Esophagus squamous epithelium (tissue), 4 donors: ENCODE results near the gene TSHZ2.

Experiments
- POLR2A ChIP-seq, 4 donors: fragments of 450-650 bp; IDR thresholded peaks; one replicate each; pipeline ENCODE4 v1.6.1; 2017; ENCODE audit warnings: antibody characterized with exemption in 4 of 4, mild to moderate bottlenecking in 4 of 4, moderate library complexity in 3 of 4
- TF ChIP-seq, protein P1 (sequence below), 6 experiments: fragments of 450-650 bp in 4 of 6; fragments of 200-600 bp in 2 of 6; sonication (generic) in 2 of 6; IDR thresholded peaks; one replicate each; pipeline ENCODE4 v1.5.1; 2016 to 2019; ENCODE audit warnings: antibody characterized with exemption in 6 of 6, mild to moderate bottlenecking in 4 of 6, moderate library complexity in 4 of 6

DNA sequence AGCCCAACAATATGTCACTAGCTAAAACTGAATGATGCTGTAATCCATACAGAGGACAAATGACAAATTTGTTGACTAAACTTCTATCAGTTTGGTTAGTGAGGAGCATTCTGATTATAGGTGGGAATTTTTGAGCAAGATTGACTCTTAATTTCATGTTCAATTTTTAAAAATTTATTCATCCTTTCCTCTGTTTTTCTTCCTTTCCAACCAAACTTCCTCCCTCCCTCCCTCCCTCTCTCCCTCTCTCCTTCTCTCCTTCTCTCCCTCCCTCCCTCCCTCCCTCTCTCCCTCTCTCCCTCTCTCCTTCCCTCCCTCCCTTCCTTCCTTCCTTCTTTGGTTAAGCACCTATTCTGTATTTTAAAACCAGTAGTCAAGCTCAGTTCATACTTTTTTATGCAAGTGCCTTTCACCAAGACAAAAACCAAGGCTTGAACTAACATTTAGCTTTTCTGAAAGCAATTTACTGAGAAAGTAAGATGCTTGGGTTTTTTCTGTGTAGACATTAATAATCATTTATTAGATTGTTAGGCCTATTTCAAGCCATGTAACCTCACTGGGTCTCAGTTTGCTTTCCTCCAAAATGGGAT is 112.3 kb downstream of the TSHZ2 start:
- TF ChIP-seq, protein P1, sequence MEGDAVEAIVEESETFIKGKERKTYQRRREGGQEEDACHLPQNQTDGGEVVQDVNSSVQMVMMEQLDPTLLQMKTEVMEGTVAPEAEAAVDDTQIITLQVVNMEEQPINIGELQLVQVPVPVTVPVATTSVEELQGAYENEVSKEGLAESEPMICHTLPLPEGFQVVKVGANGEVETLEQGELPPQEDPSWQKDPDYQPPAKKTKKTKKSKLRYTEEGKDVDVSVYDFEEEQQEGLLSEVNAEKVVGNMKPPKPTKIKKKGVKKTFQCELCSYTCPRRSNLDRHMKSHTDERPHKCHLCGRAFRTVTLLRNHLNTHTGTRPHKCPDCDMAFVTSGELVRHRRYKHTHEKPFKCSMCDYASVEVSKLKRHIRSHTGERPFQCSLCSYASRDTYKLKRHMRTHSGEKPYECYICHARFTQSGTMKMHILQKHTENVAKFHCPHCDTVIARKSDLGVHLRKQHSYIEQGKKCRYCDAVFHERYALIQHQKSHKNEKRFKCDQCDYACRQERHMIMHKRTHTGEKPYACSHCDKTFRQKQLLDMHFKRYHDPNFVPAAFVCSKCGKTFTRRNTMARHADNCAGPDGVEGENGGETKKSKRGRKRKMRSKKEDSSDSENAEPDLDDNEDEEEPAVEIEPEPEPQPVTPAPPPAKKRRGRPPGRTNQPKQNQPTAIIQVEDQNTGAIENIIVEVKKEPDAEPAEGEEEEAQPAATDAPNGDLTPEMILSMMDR (IDR thresholded peaks at IDR 0.05), result no peak
- no peak for TF ChIP-seq POLR2A (IDR thresholded peaks at IDR 0.05)
